Activated CD4-positive, alpha-beta T cell treated with anti-CD3 and anti-CD28 coated beads, Interleukin-2, amount 10 ng/mL, durations not matched to agents 7 days and 5 days (primary cell): ENCODE data around the gene LRRC1. TPM values are rescaled to one million over a fixed set of nuclear protein-coding genes. Genes with fewer than 3 reads are reported as not detected.

Source experiments
- CTCF ChIA-PET: fragments of 350-600 bp; sonication (Branson Sonifier 250); formaldehyde crosslinking; loops from one replicate; lab custom pipeline; 2021; ENCODE audit warnings: antibody characterized with exemption; lab: Charles Lee
- POLR2A ChIA-PET: fragments of 350-600 bp; sonication (Branson Sonifier 250); formaldehyde crosslinking; loops from one replicate; lab custom pipeline; 2021; ENCODE audit warnings: antibody characterized with exemption; lab: Charles Lee
- DNase-seq: peaks from one replicate; pipeline ENCODE4 v3.0.0-alpha.2; 2020
- H3K27ac Mint-ChIP-seq: one replicate; pipeline ENCODE4 v1.8.0; 2021; ENCODE audit warnings: mild to moderate bottlenecking, moderate library complexity, mixed read lengths
- H3K27me3 Mint-ChIP-seq: one replicate; pipeline ENCODE4 v1.8.0; 2021; ENCODE audit warnings: mixed read lengths
- H3K36me3 Mint-ChIP-seq: one replicate; pipeline ENCODE4 v1.8.0; 2021; ENCODE audit warnings: low read depth, mixed read lengths
- H3K4me1 Mint-ChIP-seq: one replicate; pipeline ENCODE4 v1.8.0; 2021; ENCODE audit warnings: mixed read lengths
- H3K4me3 Mint-ChIP-seq: one replicate; pipeline ENCODE4 v1.8.0; 2021; ENCODE audit warnings: mild to moderate bottlenecking, moderate library complexity, mixed read lengths
- H3K9me3 Mint-ChIP-seq: one replicate; pipeline ENCODE4 v1.8.0; 2021; ENCODE audit warnings: mixed read lengths
- total RNA-seq, 2 experiments: library from RNA; stranded (reverse); gene quantifications; one replicate each; pipeline ENCODE4 v1.2.3, GENCODE V29; 2021

Gene LRRC1
- total RNA-seq, 2 experiments from 2014 or later, result 3.6 to 3.7 TPM

- Mint-ChIP-seq H3K9me3 (no peaks in the 10 kb centered on the region), H3K27ac (no peak overlapping the region), H3K27me3 (no peaks in the 10 kb centered on the region), H3K36me3 (peaks cover 4% of the 10 kb centered on the region), H3K4me3 (no peak overlapping the region), H3K4me1 (no peaks in the 10 kb centered on the region)
- CTCF ChIA-PET, result no interaction called here
- no peak for DNase-seq
- POLR2A ChIA-PET, result no interaction called here
Measured at GRCh38 chr6:53919881-53920360, 125.1 kb downstream of the LRRC1 start.

GRCh38 chr6:53920881-53921280, 126.1 kb downstream of the LRRC1 start:
- POLR2A ChIA-PET, result no interaction called here
- Mint-ChIP-seq H3K9me3 (no peaks in the 10 kb centered on the region), H3K4me3 (no peak overlapping the region), H3K27ac (no peak overlapping the region), H3K36me3 (peaks cover 4% of the 10 kb centered on the region), H3K27me3 (no peaks in the 10 kb centered on the region), H3K4me1 (no peaks in the 10 kb centered on the region)
- no peak for DNase-seq
- CTCF ChIA-PET, result no interaction called here

GRCh38 chr6:53921639-53922038, 126.8 kb downstream of the LRRC1 start:
- CTCF ChIA-PET, result no interaction called here
- no peaks in the 10 kb centered on the region for H3K4me1 Mint-ChIP-seq
- POLR2A ChIA-PET, result no interaction called here
- no peak for DNase-seq
- peaks cover 4% of the 10 kb centered on the region for H3K36me3 Mint-ChIP-seq
- no peaks in the 10 kb centered on the region for H3K9me3 Mint-ChIP-seq
- H3K4me3 Mint-ChIP-seq, result no peak overlapping the region
- no peak overlapping the region for H3K27ac Mint-ChIP-seq
- H3K27me3 Mint-ChIP-seq, result no peaks in the 10 kb centered on the region

GRCh38 chr6:53922539-53922981, 127.8 kb downstream of the LRRC1 start:
- Mint-ChIP-seq H3K4me3 (no peak overlapping the region), H3K4me1 (no peaks in the 10 kb centered on the region), H3K9me3 (no peaks in the 10 kb centered on the region), H3K27ac (no peak overlapping the region), H3K36me3 (peaks cover 4% of the 10 kb centered on the region), H3K27me3 (no peaks in the 10 kb centered on the region)
- POLR2A ChIA-PET, result no interaction called here
- CTCF ChIA-PET, result no interaction called here
- DNase-seq, result no peak

- Mint-ChIP-seq H3K27ac (no peak overlapping the region), H3K4me1 (no peaks in the 10 kb centered on the region), H3K4me3 (no peak overlapping the region), H3K27me3 (no peaks in the 10 kb centered on the region), H3K9me3 (no peaks in the 10 kb centered on the region), H3K36me3 (peaks cover 4% of the 10 kb centered on the region)
- DNase-seq, result no peak
- ChIA-PET POLR2A (no interaction called here), CTCF (no interaction called here)
Measured at GRCh38 chr6:53924277-53924676, 129.5 kb downstream of the LRRC1 start.

GRCh38 chr6:53924821-53925422, 130.1 kb downstream of the LRRC1 start:
- CTCF ChIA-PET, result no interaction called here
- no peak overlapping the region for H3K4me3 Mint-ChIP-seq
- H3K36me3 Mint-ChIP-seq, result peaks cover 4% of the 10 kb centered on the region
- POLR2A ChIA-PET, result no interaction called here
- H3K9me3 Mint-ChIP-seq, result no peaks in the 10 kb centered on the region
- H3K27ac Mint-ChIP-seq, result no peak overlapping the region
- no peaks in the 10 kb centered on the region for H3K4me1 Mint-ChIP-seq
- no peaks in the 10 kb centered on the region for H3K27me3 Mint-ChIP-seq
- DNase-seq, result no peak

- H3K9me3 Mint-ChIP-seq, result no peaks in the 10 kb centered on the region
- H3K4me3 Mint-ChIP-seq, result no peak overlapping the region
- H3K4me1 Mint-ChIP-seq, result no peaks in the 10 kb centered on the region
- H3K27me3 Mint-ChIP-seq, result no peaks in the 10 kb centered on the region
- peaks cover 4% of the 10 kb centered on the region for H3K36me3 Mint-ChIP-seq
- ChIA-PET POLR2A (no interaction called here), CTCF (interaction anchor here (0.7 kb wide), 1 partner anchor 111 kb away, joined by 4 read pairs; no protein-coding TSS in a partner anchor)
- no peak for DNase-seq
- peak overlapping the region; percentile 9 for H3K27ac Mint-ChIP-seq
Measured at GRCh38 chr6:53925891-53926290, 131.1 kb downstream of the LRRC1 start.

GRCh38 chr6:53926505-53926904, 131.7 kb downstream of the LRRC1 start:
- Mint-ChIP-seq H3K4me3 (no peak overlapping the region), H3K36me3 (peaks cover under 1% of the 10 kb centered on the region), H3K4me1 (no peaks in the 10 kb centered on the region), H3K27ac (no peak overlapping the region), H3K9me3 (no peaks in the 10 kb centered on the region), H3K27me3 (no peaks in the 10 kb centered on the region)
- no peak for DNase-seq
- POLR2A ChIA-PET, result no interaction called here
- CTCF ChIA-PET, result interaction anchor here (0.7 kb wide), 1 partner anchor 112 kb away, joined by 4 read pairs; no protein-coding TSS in a partner anchor

GRCh38 chr6:53928641-53929040, 133.8 kb downstream of the LRRC1 start:
- no peak overlapping the region for H3K4me3 Mint-ChIP-seq
- H3K36me3 Mint-ChIP-seq, result no peaks in the 10 kb centered on the region
- no peaks in the 10 kb centered on the region for H3K4me1 Mint-ChIP-seq
- H3K9me3 Mint-ChIP-seq, result no peaks in the 10 kb centered on the region
- H3K27me3 Mint-ChIP-seq, result no peaks in the 10 kb centered on the region
- ChIA-PET CTCF (no interaction called here), POLR2A (no interaction called here)
- DNase-seq, result no peak
- H3K27ac Mint-ChIP-seq, result no peak overlapping the region

GRCh38 chr6:53929041-53929820, 134.4 kb downstream of the LRRC1 start:
- ChIA-PET POLR2A (no interaction called here), CTCF (no interaction called here)
- Mint-ChIP-seq H3K27me3 (no peaks in the 10 kb centered on the region), H3K36me3 (no peaks in the 10 kb centered on the region), H3K4me3 (no peak overlapping the region), H3K27ac (no peak overlapping the region), H3K4me1 (no peaks in the 10 kb centered on the region), H3K9me3 (no peaks in the 10 kb centered on the region)
- no peak for DNase-seq

GRCh38 chr6:53929821-53930120, 135.0 kb downstream of the LRRC1 start:
- no peaks in the 10 kb centered on the region for H3K36me3 Mint-ChIP-seq
- no peaks in the 10 kb centered on the region for H3K27me3 Mint-ChIP-seq
- no peaks in the 10 kb centered on the region for H3K9me3 Mint-ChIP-seq
- ChIA-PET CTCF (no interaction called here), POLR2A (no interaction called here)
- H3K4me1 Mint-ChIP-seq, result no peaks in the 10 kb centered on the region
- H3K27ac Mint-ChIP-seq, result no peak overlapping the region
- DNase-seq, result no peak
- no peak overlapping the region for H3K4me3 Mint-ChIP-seq

GRCh38 chr6:53930330-53930729, 135.5 kb downstream of the LRRC1 start:
- H3K27ac Mint-ChIP-seq, result no peak overlapping the region
- no peak for DNase-seq
- no peaks in the 10 kb centered on the region for H3K36me3 Mint-ChIP-seq
- no peaks in the 10 kb centered on the region for H3K9me3 Mint-ChIP-seq
- ChIA-PET POLR2A (no interaction called here), CTCF (interaction anchor here (1.0 kb wide), 1 partner anchor 16 kb away, joined by 3 read pairs; no protein-coding TSS in a partner anchor)
- no peak overlapping the region for H3K4me3 Mint-ChIP-seq
- no peaks in the 10 kb centered on the region for H3K27me3 Mint-ChIP-seq
- H3K4me1 Mint-ChIP-seq, result no peaks in the 10 kb centered on the region

GRCh38 chr6:53931086-53931485, 136.3 kb downstream of the LRRC1 start:
- Mint-ChIP-seq H3K4me1 (no peaks in the 10 kb centered on the region), H3K4me3 (no peak overlapping the region), H3K27ac (no peak overlapping the region), H3K27me3 (no peaks in the 10 kb centered on the region), H3K9me3 (no peaks in the 10 kb centered on the region), H3K36me3 (no peaks in the 10 kb centered on the region)
- no peak for DNase-seq
- ChIA-PET CTCF (interaction anchor here (1.0 kb wide), 1 partner anchor 16 kb away, joined by 3 read pairs; no protein-coding TSS in a partner anchor), POLR2A (no interaction called here)
